Measurements from ENCODE around the gene WNT1.
A peak's percentile ranks its signal among the peaks of the same experiment; 100 is the strongest.

Gene WNT1

DNA sequence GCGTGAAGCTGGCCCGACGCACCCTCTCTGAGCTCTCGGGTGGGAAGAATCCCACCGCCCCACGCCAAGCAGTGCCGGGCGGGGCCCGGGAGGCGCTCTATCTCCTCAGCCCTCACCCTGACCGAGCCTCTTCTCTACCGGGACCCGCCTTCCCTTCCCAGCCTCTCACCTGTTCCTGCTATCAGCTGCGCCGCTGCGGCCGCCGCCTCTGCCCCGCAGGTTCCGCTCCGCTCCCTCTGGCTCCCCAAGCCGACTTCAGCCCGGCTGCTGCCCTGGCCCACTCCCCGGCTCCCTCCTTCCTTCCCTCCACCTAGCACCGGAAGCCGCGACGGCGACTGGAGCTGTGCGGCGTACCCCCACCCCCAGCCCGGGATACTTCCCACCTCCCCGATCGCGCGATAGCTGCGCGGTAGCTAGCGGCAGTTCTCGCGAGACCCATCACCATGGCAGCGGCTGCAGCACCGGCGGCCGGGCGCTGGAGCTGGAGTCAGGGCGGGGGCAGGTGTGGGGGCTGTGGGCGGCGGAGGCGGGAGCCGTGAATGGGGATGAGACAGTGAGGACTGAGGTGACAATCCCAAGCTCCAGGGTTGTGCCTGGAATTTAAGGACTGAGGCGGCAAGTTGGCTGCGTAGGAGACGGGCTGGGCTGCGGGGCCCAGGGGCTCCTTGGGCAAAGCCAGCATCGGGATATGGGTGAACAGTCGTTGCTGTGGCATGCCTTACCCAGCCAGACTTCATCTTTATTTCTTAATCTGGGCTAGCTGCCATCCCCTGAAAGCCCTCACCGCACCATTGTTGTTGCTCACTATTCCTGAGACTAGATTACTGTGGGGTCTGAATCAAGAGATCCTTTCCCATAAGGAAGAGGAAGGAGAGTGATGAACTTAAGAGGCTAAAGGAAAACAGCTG, 20.7 kb upstream of the WNT1 start, which contains the start of gene ARF3:
Gene ARF3, minus strand, starts transcription at position 347 of the 908 bp plus-strand sequence. CDS start 16,392 bp downstream, outside the sequence.
- TF ChIP-seq, protein P1, sequence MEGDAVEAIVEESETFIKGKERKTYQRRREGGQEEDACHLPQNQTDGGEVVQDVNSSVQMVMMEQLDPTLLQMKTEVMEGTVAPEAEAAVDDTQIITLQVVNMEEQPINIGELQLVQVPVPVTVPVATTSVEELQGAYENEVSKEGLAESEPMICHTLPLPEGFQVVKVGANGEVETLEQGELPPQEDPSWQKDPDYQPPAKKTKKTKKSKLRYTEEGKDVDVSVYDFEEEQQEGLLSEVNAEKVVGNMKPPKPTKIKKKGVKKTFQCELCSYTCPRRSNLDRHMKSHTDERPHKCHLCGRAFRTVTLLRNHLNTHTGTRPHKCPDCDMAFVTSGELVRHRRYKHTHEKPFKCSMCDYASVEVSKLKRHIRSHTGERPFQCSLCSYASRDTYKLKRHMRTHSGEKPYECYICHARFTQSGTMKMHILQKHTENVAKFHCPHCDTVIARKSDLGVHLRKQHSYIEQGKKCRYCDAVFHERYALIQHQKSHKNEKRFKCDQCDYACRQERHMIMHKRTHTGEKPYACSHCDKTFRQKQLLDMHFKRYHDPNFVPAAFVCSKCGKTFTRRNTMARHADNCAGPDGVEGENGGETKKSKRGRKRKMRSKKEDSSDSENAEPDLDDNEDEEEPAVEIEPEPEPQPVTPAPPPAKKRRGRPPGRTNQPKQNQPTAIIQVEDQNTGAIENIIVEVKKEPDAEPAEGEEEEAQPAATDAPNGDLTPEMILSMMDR (IDR thresholded peaks at IDR 0.05; ENCODE audit: borderline replicate concordance, control extremely low read depth, extremely low read depth, insufficient read depth, missing control alignments): no peak
- peak; percentile 98 for DNase-seq (ENCODE audit: low spot score)
- in situ Hi-C loops (cut with MboI; ENCODE audit: low sequenced_read_pairs, unreplicated experiment): no loop called here

DNA sequence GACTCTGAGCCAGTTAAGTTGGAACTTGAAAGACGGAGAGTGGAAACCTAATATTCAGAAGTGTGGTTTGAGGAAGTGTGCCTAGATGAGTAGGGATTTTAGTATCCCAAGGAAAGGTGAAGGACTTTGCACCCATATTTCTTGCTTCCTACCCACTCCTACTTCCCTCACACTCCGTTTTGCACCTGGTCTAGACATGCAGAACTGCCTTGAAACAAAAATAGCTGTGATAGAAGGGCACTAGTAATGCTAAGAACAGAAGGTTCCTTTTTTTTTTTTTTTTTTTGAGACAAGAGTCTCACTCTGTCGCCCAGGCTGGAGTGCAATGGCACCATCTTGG, 20.1 kb upstream of the WNT1 start:
- DNase-seq (ENCODE audit: low spot score): no peak
- TF ChIP-seq, protein P1 (IDR thresholded peaks at IDR 0.05; ENCODE audit: borderline replicate concordance, control extremely low read depth, extremely low read depth, insufficient read depth, missing control alignments): no peak
- in situ Hi-C loops (cut with MboI; ENCODE audit: low sequenced_read_pairs, unreplicated experiment): no loop called here

DNA sequence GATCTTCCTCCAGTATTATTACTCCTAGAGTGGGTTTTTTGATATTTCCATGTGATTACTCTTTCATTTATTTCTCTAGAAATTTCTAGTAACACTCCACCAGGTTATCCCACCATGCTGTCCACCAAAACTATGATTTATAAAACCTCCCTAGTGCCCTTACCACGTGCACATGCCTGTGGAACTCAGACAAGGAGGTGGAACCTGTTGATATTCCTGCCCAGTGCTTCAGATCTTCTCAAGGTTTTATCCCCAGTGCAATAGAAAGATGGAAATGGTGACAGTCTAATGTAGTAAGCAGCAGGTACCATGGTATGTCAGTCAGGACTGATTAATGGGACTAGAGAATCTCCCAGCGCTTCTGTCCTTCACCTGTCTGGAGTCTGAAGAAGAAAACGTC, 17.3 kb upstream of the WNT1 start:
- DNase-seq (ENCODE audit: low spot score): no peak
- TF ChIP-seq, protein P1 (IDR thresholded peaks at IDR 0.05; ENCODE audit: borderline replicate concordance, control extremely low read depth, extremely low read depth, insufficient read depth, missing control alignments): no peak
- in situ Hi-C loops (cut with MboI; ENCODE audit: low sequenced_read_pairs, unreplicated experiment): no loop called here

DNA sequence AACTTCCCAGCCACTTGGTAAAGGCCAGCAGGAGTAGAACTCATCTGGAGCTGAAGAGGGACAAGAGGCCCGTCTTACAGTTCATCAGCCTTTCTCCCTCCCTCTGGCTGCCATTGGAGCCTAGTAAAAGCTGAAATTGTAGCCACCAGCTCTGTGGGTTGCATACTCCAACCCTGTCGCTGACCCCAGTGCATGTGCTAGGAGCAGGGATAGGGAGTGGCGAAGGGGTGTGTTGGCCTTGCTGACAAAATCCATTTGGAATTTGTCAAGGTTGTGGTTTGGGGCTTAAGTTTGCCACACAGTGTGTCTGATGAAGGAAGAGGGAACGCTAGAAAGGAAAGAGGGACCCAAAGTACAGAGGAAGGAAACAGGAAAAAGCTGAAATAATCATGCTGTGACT, 16.8 kb upstream of the WNT1 start:
- TF ChIP-seq, protein P1 (IDR thresholded peaks at IDR 0.05; ENCODE audit: borderline replicate concordance, control extremely low read depth, extremely low read depth, insufficient read depth, missing control alignments): no peak
- in situ Hi-C loops (cut with MboI; ENCODE audit: low sequenced_read_pairs, unreplicated experiment): no loop called here

DNA sequence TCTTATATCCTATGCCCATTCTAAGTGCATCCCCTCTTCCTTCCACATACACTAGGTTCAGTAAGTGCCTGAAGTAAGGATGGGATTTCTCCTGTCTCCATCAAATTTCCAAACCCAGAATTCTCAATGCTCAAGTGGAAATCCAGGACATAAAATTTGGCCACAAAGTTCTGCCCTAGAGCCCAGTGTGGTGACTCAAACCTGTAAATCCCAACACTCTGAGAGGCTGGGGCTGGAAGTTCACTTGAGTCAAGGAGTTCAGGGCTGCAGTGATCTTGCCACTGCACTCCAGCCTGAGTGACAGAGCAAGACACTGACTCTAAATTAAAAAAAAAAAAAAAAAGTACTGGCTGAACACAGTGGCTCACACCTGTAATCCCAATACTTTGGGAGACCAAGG, 16.3 kb upstream of the WNT1 start:
- in situ Hi-C loops (cut with MboI; ENCODE audit: low sequenced_read_pairs, unreplicated experiment): no loop called here
- TF ChIP-seq, protein P1 (IDR thresholded peaks at IDR 0.05; ENCODE audit: borderline replicate concordance, control extremely low read depth, extremely low read depth, insufficient read depth, missing control alignments): no peak
- no peak for DNase-seq (ENCODE audit: low spot score)

More for the DNA sequence above, 16.8 kb upstream of the WNT1 start:
- DNase-seq (ENCODE audit: low spot score): no peak

DNA sequence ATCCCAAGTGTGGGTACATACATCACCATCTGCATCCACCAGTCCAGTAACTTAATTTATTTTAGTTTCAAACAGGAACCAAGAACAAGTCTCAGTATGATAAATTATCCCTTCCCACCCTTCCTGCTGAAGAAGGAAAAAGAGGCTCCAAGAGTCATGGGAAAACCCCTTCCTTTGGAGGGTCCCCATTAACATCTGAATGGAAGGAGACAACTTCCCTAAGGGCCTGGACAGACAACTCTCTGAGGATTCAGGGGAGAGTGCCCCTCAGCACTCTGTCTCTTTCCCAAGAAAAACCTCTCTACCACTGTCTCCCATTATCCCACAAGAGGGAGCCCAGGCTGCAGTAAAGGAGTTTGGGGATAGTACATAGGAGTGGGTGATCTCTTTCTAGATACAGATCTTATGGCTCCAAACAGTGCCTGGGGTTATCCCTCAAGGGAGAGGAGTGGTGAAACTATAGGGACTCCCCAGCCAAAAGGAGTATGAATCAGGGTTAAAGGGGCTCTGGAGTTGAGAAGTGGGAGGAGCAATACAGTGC, 12.8 kb upstream of the WNT1 start:
- in situ Hi-C loops (cut with MboI; ENCODE audit: low sequenced_read_pairs, unreplicated experiment): no loop called here
- TF ChIP-seq, protein P1 (IDR thresholded peaks at IDR 0.05; ENCODE audit: borderline replicate concordance, control extremely low read depth, extremely low read depth, insufficient read depth, missing control alignments): no peak
- DNase-seq (ENCODE audit: low spot score): no peak

Measured in GM13976 (cell line).